ENCODE results near the gene UBE2E2. TPM values are rescaled to one million over a fixed set of nuclear protein-coding genes. Genes with fewer than 3 reads are reported as not detected.

Gene UBE2E2
- total RNA-seq, 1 experiment from 2014 or later, result 38.6 TPM

- no peak overlapping the region for H4K8ac ChIP-seq (replicated peaks; ENCODE audit: insufficient read length, low read depth, low read length)
- no peak for DNase-seq
- H3K4ac ChIP-seq (ENCODE audit: low read depth, low read length), result no peak overlapping the region
- no peak overlapping the region for H3T11ph ChIP-seq (ENCODE audit: low read length)
- no peak overlapping the region for H3K14ac ChIP-seq (ENCODE audit: insufficient read depth, low read length)
- peaks cover 8 to 13% (median 12%) of the 10 kb centered on the region in 3 experiments; a peak in 6 of 7 replicates for H3K36me3 Mint-ChIP-seq (ENCODE audit: insufficient read depth in 1 of 3, low read depth in 3 of 3)
- H2BK5ac ChIP-seq (ENCODE audit: insufficient read length, low read length), result no peak overlapping the region
- no peak overlapping the region for H2BK15ac ChIP-seq (ENCODE audit: low read depth, low read length)
- H3K4me1 Mint-ChIP-seq, result peaks cover 13% of the 10 kb centered on the region in 2 experiments
- H3K9ac ChIP-seq (ENCODE audit: extremely low read depth, insufficient read length, low read length), result no peak overlapping the region
- no peaks in the 10 kb centered on the region for H3K27me3 ChIP-seq (ENCODE audit: insufficient read depth, low read length)
- H4K20me1 ChIP-seq (ENCODE audit: control insufficient read depth, insufficient read depth, insufficient read length), result no peaks in the 10 kb centered on the region
- no peak overlapping the region for H3K27ac ChIP-seq (ENCODE audit: insufficient read length, low read depth, low read length)
- H4K5ac ChIP-seq (ENCODE audit: insufficient read length, low read depth, low read length), result no peak overlapping the region
- TF ChIP-seq, protein P1, sequence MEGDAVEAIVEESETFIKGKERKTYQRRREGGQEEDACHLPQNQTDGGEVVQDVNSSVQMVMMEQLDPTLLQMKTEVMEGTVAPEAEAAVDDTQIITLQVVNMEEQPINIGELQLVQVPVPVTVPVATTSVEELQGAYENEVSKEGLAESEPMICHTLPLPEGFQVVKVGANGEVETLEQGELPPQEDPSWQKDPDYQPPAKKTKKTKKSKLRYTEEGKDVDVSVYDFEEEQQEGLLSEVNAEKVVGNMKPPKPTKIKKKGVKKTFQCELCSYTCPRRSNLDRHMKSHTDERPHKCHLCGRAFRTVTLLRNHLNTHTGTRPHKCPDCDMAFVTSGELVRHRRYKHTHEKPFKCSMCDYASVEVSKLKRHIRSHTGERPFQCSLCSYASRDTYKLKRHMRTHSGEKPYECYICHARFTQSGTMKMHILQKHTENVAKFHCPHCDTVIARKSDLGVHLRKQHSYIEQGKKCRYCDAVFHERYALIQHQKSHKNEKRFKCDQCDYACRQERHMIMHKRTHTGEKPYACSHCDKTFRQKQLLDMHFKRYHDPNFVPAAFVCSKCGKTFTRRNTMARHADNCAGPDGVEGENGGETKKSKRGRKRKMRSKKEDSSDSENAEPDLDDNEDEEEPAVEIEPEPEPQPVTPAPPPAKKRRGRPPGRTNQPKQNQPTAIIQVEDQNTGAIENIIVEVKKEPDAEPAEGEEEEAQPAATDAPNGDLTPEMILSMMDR (conservative IDR thresholded peaks at IDR 0.05), result no peak
- peak overlapping the region in 1 of 3 experiments; percentile 10; a peak in 2 of 7 replicates for H3K27ac Mint-ChIP-seq
- no peak overlapping the region for H3K4me3 Mint-ChIP-seq
- H3K79me2 ChIP-seq (ENCODE audit: insufficient read depth, low read length), result no peaks in the 10 kb centered on the region
- no peak overlapping the region for H3K56ac ChIP-seq (ENCODE audit: insufficient read length, low read depth, low read length)
- H3K79me1 ChIP-seq (ENCODE audit: insufficient read depth, low read depth, low read length, poor library complexity, severe bottlenecking), result no peaks in the 10 kb centered on the region
- H3K4me2 ChIP-seq (ENCODE audit: insufficient read depth, insufficient read length, low read length), result no peak overlapping the region
- H3K27me3 Mint-ChIP-seq (ENCODE audit: low read depth), result peaks cover 5% of the 10 kb centered on the region
- H3K9me3 ChIP-seq (ENCODE audit: control insufficient read depth, low read depth, low read length), result no peaks in the 10 kb centered on the region
- no peak overlapping the region for H2BK120ac ChIP-seq (ENCODE audit: low read depth, low read length, poor library complexity, severe bottlenecking)
- H3K4me1 ChIP-seq (ENCODE audit: insufficient read depth, low read length), result no peaks in the 10 kb centered on the region
- no peak overlapping the region for H2BK20ac ChIP-seq (ENCODE audit: low read depth, low read length, poor library complexity, severe bottlenecking)
- peaks cover 24 to 28% of the 10 kb centered on the region in 2 experiments for H3K9me3 Mint-ChIP-seq
- no CpG with 5 or more reads among the region's 12 CpGs for WGBS (ENCODE audit: extremely low coverage, insufficient read length, low lambda C conversion rate)
- H3K23ac ChIP-seq (ENCODE audit: insufficient read length, low read depth, low read length), result no peak overlapping the region
- H2AFZ ChIP-seq (ENCODE audit: low read length), result no peak overlapping the region
- no peak overlapping the region for H2BK12ac ChIP-seq (ENCODE audit: insufficient read length, low read depth, low read length)
- H4K91ac ChIP-seq (ENCODE audit: insufficient read length, low read depth, low read length), result no peak overlapping the region
- no peak overlapping the region for H2AK5ac ChIP-seq (ENCODE audit: insufficient read length, low read length)
- no peaks in the 10 kb centered on the region for H3K23me2 ChIP-seq (ENCODE audit: insufficient read length, low read depth, low read length, poor library complexity, severe bottlenecking)
- no peak overlapping the region for H3K18ac ChIP-seq (ENCODE audit: insufficient read length, low read depth, low read length)
These were observed 416.8 kb downstream of the UBE2E2 start for GRCh38 chr3:23619705-23620637.

Measured in H9 (cell line).